HepG2 (cell line): ENCODE measurements around the gene MAT2A. TPM values are rescaled to one million over a fixed set of nuclear protein-coding genes. Genes with fewer than 3 reads are reported as not detected.

Experiments
- ARID2 ChIP-seq: sonication (generic); formaldehyde crosslinking; IDR thresholded peaks from 2 replicates; pipeline ENCODE4 v1.8.1; 2022; ENCODE audit warnings: mild to moderate bottlenecking, missing genetic modification reagents, borderline replicate concordance
- BCLAF1 ChIP-seq: fragments of 450-650 bp; IDR thresholded peaks from 2 replicates; pipeline ENCODE4 v1.6.1; 2017; ENCODE audit warnings: mild to moderate bottlenecking
- ELF4 ChIP-seq: sonication (generic); formaldehyde crosslinking; IDR thresholded peaks from 2 replicates; pipeline ENCODE4 v1.5.0; 2020; ENCODE audit warnings: missing genetic modification reagents, mild to moderate bottlenecking, moderate library complexity, borderline replicate concordance
- ESRRA ChIP-seq: sonication (generic); formaldehyde crosslinking; IDR thresholded peaks from 2 replicates; pipeline ENCODE4 v1.5.1; 2020; ENCODE audit warnings: mild to moderate bottlenecking, low read depth, missing genetic modification reagents
- EZH2 ChIP-seq: conservative IDR thresholded peaks from 2 replicates; pipeline ENCODE4 v1.6.1; 2012; ENCODE audit warnings: mild to moderate bottlenecking, low read depth, low read length, moderate library complexity
- IRF1 ChIP-seq: sonication (generic); formaldehyde crosslinking; IDR thresholded peaks from 2 replicates; pipeline ENCODE4 v1.4.0; 2020; ENCODE audit warnings: low read depth, mild to moderate bottlenecking, missing genetic modification reagents
- IRF9 ChIP-seq: sonication (generic); formaldehyde crosslinking; IDR thresholded peaks from 2 replicates; pipeline ENCODE4 v1.8.0; 2022; ENCODE audit warnings: missing genetic modification reagents, mild to moderate bottlenecking, borderline replicate concordance
- KLF15 ChIP-seq: sonication (generic); formaldehyde crosslinking; IDR thresholded peaks from 2 replicates; pipeline ENCODE4 v1.8.1; 2023; ENCODE audit warnings: borderline replicate concordance, mild to moderate bottlenecking, inconsistent platforms, missing genetic modification reagents, mixed read lengths
- NCOA2 ChIP-seq: sonication (generic); formaldehyde crosslinking; IDR thresholded peaks from 2 replicates; pipeline ENCODE4 v1.8.0; 2022; ENCODE audit warnings: inconsistent platforms
- RXRB ChIP-seq: IDR thresholded peaks from 2 replicates; pipeline ENCODE4 v1.6.1; 2016; ENCODE audit warnings: borderline replicate concordance, missing genetic modification reagents, missing compliant biosample characterization
- SYNCRIP ChIP-seq: fragments of 200-400 bp; formaldehyde crosslinking; IDR thresholded peaks from 2 replicates; pipeline ENCODE4 v1.6.1; 2018; ENCODE audit warnings: mild to moderate bottlenecking, low read depth, low read length; ENCODE audit not compliant: insufficient read depth
- ZBTB38 ChIP-seq: sonication (generic); formaldehyde crosslinking; IDR thresholded peaks from 2 replicates; pipeline ENCODE4 v1.5.1; 2020; ENCODE audit warnings: mild to moderate bottlenecking, missing genetic modification reagents
- ZFP82 ChIP-seq: sonication (generic); formaldehyde crosslinking; IDR thresholded peaks from 2 replicates; pipeline ENCODE4 v1.5.1; 2020; ENCODE audit warnings: mild to moderate bottlenecking, missing genetic modification reagents, borderline replicate concordance
- ZNF10 ChIP-seq: sonication (generic); formaldehyde crosslinking; IDR thresholded peaks from 2 replicates; pipeline ENCODE4 v1.4.0; 2020; ENCODE audit warnings: mild to moderate bottlenecking, low read depth, missing genetic modification reagents, borderline replicate concordance
- ZNF276 ChIP-seq: sonication (generic); formaldehyde crosslinking; IDR thresholded peaks from 2 replicates; pipeline ENCODE4 v1.4.0; 2020; ENCODE audit warnings: mild to moderate bottlenecking, low read depth, missing genetic modification reagents
- ZNF430 ChIP-seq: sonication (generic); formaldehyde crosslinking; IDR thresholded peaks from 2 replicates; pipeline ENCODE4 v1.9.0; 2021; ENCODE audit warnings: mild to moderate bottlenecking, missing genetic modification reagents
- ZNF460 ChIP-seq: sonication (generic); formaldehyde crosslinking; IDR thresholded peaks from 2 replicates; pipeline ENCODE4 v1.5.1; 2020; ENCODE audit warnings: missing genetic modification reagents, mild to moderate bottlenecking, borderline replicate concordance
- ZNF883 ChIP-seq: sonication (generic); formaldehyde crosslinking; IDR thresholded peaks from 2 replicates; pipeline ENCODE4 v1.5.1; 2020; ENCODE audit warnings: mild to moderate bottlenecking, missing genetic modification reagents; ENCODE audit errors: not compliant biosample characterization
- ZNF891 ChIP-seq: sonication (generic); formaldehyde crosslinking; IDR thresholded peaks from 2 replicates; pipeline ENCODE4 v1.5.0; 2020; ENCODE audit warnings: mild to moderate bottlenecking, missing genetic modification reagents
- polyA plus RNA-seq, 8 experiments: library from polyadenylated mRNA; depleted of rRNA in 3 of 8; stranded (reverse) in 7 of 8; unstranded in 1 of 8; fragments of >200 nt; fragmentation: Illumina TruSeq in 4 of 8; extraction: Trizol in 4 of 8; gene quantifications; 2 replicates each; pipeline versions ENCODE4 v1.2.1 to v1.2.3, GENCODE V29; 2011 to 2016; ENCODE audit warnings: low read depth in 4 of 8, missing spikeins in 1 of 8, mixed read lengths in 1 of 8; ENCODE audit not compliant: insufficient read depth in 1 of 8
- total RNA-seq, 5 experiments: library from RNA; depleted of rRNA; stranded (reverse); fragments of >200 nt; fragmentation: Illumina TruSeq; extraction: Trizol; gene quantifications; 2 replicates each; pipeline ENCODE4 v1.2.3, GENCODE V29; 2016; ENCODE audit warnings: low read depth in 1 of 5
- TF ChIP-seq, protein P1 (sequence below): sonication (generic); formaldehyde crosslinking; IDR thresholded peaks from 2 replicates; pipeline ENCODE4 v1.4.0; 2020; ENCODE audit warnings: missing genetic modification reagents

Gene MAT2A
- total and polyA plus RNA-seq, 2 of the 13 experiments (the other 11 are each of a cell fraction or from before 2014, with no cell fraction given): 155 to 331 TPM

DNA sequence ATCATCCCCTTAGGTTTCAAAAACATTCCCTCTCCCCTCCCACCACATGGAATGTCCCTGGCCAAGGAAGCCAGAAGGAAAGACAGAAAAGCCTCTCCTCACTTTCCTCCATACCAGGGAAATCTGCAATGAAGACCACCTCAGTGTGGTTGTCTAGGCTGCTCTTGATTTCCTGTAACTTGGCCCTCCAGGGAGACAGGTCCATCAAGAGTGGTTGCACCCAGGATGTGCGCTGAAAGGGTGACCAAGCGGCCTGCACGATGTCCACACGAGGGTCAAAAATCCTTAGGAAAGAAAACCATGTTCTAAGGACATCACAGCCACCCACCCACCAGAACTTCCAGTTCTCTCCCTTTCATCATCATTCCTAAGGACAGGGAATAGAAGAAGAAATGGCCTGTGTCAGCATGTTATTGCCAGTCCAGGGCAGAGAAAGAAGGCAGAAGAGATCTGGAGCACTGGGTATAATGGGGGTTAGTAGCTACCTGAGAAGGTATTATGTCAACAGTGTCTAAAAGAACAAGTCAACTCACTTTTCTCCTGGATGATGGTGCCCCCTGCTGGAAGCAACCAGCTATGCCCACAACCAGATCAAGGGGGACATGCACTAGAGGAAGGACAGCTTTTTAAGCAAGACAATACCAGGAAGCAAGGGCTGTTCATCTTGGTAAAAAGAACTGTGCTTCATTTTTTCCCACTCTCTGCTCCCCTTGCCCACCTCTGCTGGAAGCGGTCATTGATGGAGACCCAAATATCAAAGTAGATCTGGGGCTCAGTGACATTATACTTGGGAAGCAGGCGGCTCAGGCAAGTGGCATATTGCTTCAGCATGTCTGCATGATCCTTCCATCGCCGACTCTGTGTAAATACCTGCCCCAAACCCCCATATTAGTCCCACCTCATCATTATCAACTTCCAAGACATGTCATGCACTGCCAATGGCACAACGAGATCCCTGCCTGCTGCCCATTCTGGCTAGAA, 13.0 kb downstream of the MAT2A start (continued):
- TF ChIP-seq IRF1 (no peak), ARID2 (CRISPR knock-in tag) (no peak), EZH2 (no peak), SYNCRIP (no peak), ZNF276 (CRISPR knock-in tag) (no peak), IRF9 (CRISPR knock-in tag) (0 out of 2 replicates have a peak, but pooled peaks have one; percentile 24), ZNF430 (no peak), ELF4 (CRISPR knock-in tag) (no peak), ESRRA (CRISPR knock-in tag) (no peak), ZBTB38 (no peak), ZNF10 (CRISPR knock-in tag) (no peak), NCOA2 (CRISPR knock-in tag) (no peak), BCLAF1 (no peak), ZNF883 (CRISPR knock-in tag) (no peak), RXRB (peak; percentile 38; the same call in 1 of the 2 replicates), ZNF460 (CRISPR knock-in tag) (no peak), ZFP82 (CRISPR knock-in tag) (no peak), ZNF891 (no peak), KLF15 (CRISPR knock-in tag) (no peak)
- TF ChIP-seq, protein P1, sequence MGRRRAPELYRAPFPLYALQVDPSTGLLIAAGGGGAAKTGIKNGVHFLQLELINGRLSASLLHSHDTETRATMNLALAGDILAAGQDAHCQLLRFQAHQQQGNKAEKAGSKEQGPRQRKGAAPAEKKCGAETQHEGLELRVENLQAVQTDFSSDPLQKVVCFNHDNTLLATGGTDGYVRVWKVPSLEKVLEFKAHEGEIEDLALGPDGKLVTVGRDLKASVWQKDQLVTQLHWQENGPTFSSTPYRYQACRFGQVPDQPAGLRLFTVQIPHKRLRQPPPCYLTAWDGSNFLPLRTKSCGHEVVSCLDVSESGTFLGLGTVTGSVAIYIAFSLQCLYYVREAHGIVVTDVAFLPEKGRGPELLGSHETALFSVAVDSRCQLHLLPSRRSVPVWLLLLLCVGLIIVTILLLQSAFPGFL (CRISPR knock-in tag): no peak
